ENCODE measurements around the gene GAB1. TPM values are rescaled to one million over a fixed set of nuclear protein-coding genes. Genes with fewer than 3 reads are reported as not detected.
A peak's percentile ranks its signal among the peaks of the same experiment; 100 is the strongest.

The GAB1 gene
- total and polyA plus RNA-seq, 7 donors: 1.0 to 20.3 (median 10.1) TPM

- Histone ChIP-seq H3K9me3 (no peaks in the 10 kb centered on the region), H3K27me3 (ENCODE audit: insufficient read depth in 3 of 3, low read length in 2 of 3) (no peaks in the 10 kb centered on the region), H3K4me1 (peaks cover 36% of the 10 kb centered on the region), H3K36me3 (ENCODE audit: insufficient read depth in 1 of 2, low read depth in 1 of 2) (no peaks in the 10 kb centered on the region), H3K27ac (peak overlapping the region; percentile 97), H3K4me3 (peak overlapping the region; percentile 97)
- TF ChIP-seq, protein P1, sequence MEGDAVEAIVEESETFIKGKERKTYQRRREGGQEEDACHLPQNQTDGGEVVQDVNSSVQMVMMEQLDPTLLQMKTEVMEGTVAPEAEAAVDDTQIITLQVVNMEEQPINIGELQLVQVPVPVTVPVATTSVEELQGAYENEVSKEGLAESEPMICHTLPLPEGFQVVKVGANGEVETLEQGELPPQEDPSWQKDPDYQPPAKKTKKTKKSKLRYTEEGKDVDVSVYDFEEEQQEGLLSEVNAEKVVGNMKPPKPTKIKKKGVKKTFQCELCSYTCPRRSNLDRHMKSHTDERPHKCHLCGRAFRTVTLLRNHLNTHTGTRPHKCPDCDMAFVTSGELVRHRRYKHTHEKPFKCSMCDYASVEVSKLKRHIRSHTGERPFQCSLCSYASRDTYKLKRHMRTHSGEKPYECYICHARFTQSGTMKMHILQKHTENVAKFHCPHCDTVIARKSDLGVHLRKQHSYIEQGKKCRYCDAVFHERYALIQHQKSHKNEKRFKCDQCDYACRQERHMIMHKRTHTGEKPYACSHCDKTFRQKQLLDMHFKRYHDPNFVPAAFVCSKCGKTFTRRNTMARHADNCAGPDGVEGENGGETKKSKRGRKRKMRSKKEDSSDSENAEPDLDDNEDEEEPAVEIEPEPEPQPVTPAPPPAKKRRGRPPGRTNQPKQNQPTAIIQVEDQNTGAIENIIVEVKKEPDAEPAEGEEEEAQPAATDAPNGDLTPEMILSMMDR (IDR thresholded peaks at IDR 0.05): no peak
- no peak for DNase-seq
- 52 to 71% (median 57%) methylated on average over 2 of the region's 2 CpGs for WGBS, 3 donors
- intact Hi-C loops (cut with DNase I): loop anchor here (5.0 to 10.0 kb wide), 6 partner anchors 43 to 145 kb away; no protein-coding TSS in a partner anchor
- ATAC-seq: no peak
Measured at GRCh38 chr4:143339497-143339896, 2.8 kb downstream of the GAB1 start.

DNA sequence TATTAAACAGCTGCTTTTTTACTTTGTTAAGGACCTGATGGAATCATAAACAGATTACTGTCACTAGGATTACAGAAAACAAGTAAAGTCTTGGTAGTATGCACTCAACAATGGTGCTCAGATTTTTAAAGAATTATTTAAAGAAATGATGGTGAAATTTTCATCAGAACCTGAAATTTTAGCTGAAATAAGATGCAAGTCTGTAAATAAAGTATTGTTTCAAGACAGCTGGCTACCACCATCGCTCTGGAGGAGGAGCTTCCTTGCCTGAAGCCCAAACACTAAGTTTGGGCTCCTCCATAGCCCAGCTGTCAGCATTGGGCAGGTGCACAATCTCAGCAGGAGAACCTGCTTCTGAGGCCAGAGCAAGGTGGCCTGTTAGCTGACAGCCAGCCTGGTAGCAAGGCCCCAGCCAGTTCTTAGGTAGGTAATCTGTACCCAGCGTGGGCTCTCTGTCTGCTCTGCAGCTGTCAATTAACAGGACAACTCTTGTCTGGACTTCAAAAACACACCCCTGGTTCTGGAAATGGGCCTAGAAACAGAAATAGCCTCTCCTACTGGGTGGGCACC lies 4.6 kb downstream of the GAB1 start:
- H3K9me3 ChIP-seq: no peaks in the 10 kb centered on the region
- H3K4me3 ChIP-seq: no peak overlapping the region
- no peaks in the 10 kb centered on the region for H3K36me3 ChIP-seq (ENCODE audit: insufficient read depth in 1 of 2, low read depth in 1 of 2)
- intact Hi-C loops (cut with DNase I): no loop called here
- H3K27ac ChIP-seq: peak overlapping the region; percentile 97
- TF ChIP-seq, protein P1 (IDR thresholded peaks at IDR 0.05): no peak
- 28 to 39% (median 30%) methylated on average over 2 of the region's 2 CpGs for WGBS, 3 donors
- no peaks in the 10 kb centered on the region for H3K27me3 ChIP-seq (ENCODE audit: insufficient read depth in 3 of 3, low read length in 2 of 3)
- DNase-seq (no peak), ATAC-seq (peak in 2 of 4 donors; percentile 25 to 43)
- H3K4me1 ChIP-seq: peaks cover 36% of the 10 kb centered on the region

GRCh38 chr4:143343276-143343831 lies 6.7 kb downstream of the GAB1 start:
- ATAC-seq (no peak), DNase-seq (no peak)
- TF ChIP-seq, protein P1 (IDR thresholded peaks at IDR 0.05): no peak
- H3K4me3 ChIP-seq: peak overlapping the region; percentile 33
- H3K36me3 ChIP-seq (ENCODE audit: insufficient read depth in 1 of 2, low read depth in 1 of 2): no peaks in the 10 kb centered on the region
- H3K27me3 ChIP-seq (ENCODE audit: insufficient read depth in 3 of 3, low read length in 2 of 3): no peaks in the 10 kb centered on the region
- H3K27ac ChIP-seq: peak overlapping the region; percentile 68
- 70 to 90% (median 76%) methylated on average over 3 of the region's 3 CpGs for WGBS, 3 donors
- intact Hi-C loops (cut with DNase I): no loop called here
- no peaks in the 10 kb centered on the region for H3K9me3 ChIP-seq
- H3K4me1 ChIP-seq: peaks cover 34% of the 10 kb centered on the region

DNA sequence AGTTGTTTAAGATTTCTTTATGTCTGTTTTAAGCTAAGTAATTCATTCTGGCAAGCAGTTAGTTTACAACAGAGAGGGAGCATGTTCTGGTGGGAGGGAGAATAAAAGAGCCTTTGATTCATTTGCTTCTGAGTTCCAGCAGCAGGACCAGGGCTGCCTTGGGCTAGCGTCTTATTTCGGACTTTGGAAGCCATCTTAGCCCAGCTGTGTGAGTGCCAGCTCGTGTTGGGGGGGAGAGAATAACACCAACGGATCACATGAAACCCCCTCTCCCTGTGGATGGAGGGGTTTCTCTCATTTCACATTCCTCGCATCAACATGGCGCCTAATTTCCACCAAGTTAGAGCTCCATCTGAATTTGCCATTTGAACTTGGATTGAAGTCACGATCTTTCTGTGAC lies 7.4 kb downstream of the GAB1 start:
- H3K4me1 ChIP-seq: peaks cover 28% of the 10 kb centered on the region
- peak overlapping the region; percentile 68 for H3K27ac ChIP-seq
- H3K27me3 ChIP-seq (ENCODE audit: insufficient read depth in 3 of 3, low read length in 2 of 3): no peaks in the 10 kb centered on the region
- 41 to 64% (median 46%) methylated on average over 7 of the region's 7 CpGs for WGBS, 3 donors
- H3K9me3 ChIP-seq: no peaks in the 10 kb centered on the region
- TF ChIP-seq, protein P1 (IDR thresholded peaks at IDR 0.05): no peak
- intact Hi-C loops (cut with DNase I): no loop called here
- H3K36me3 ChIP-seq (ENCODE audit: insufficient read depth in 1 of 2, low read depth in 1 of 2): no peaks in the 10 kb centered on the region
- H3K4me3 ChIP-seq: peak overlapping the region; percentile 33
- ATAC-seq (peak in 2 of 4 donors; percentile 49 to 64), DNase-seq (no peak)

Measured in psoas muscle (tissue), 8 donors.